Measurements from ENCODE around the gene SERINC2.
A peak's percentile ranks its signal among the peaks of the same experiment; 100 is the strongest.

GRCh38 chr1:31458287-31458896, 45.4 kb downstream of the SERINC2 start:
- TF ChIP-seq SRF (IDR thresholded peaks at IDR 0.05; ENCODE audit: low read depth in 2 of 2, low read length in 2 of 2) (no peak), KLF5 (IDR thresholded peaks at IDR 0.05; ENCODE audit: partially characterized antibody) (peak; percentile 93), TCF12 (IDR thresholded peaks at IDR 0.05; ENCODE audit: low read depth, low read length) (no peak)
